WTC11 (cell line): Measurements from ENCODE around the gene LYVE1. TPM values are rescaled to one million over a fixed set of nuclear protein-coding genes. Genes with fewer than 3 reads are reported as not detected.

Experiments used
- ATAC-seq: fragments of 200-7000 bp; cut with Tn5 transposase; 2 replicates; pipeline ENCODE4 v1.10.0; 2021; ENCODE audit warnings: mild to moderate bottlenecking, moderate library complexity
- CTCF ChIA-PET: fragments of 300-600 bp; sonication (Branson Sonifier 250); formaldehyde crosslinking; loops from one replicate; lab custom pipeline; 2021; ENCODE audit warnings: antibody characterized with exemption; lab: Charles Lee
- POLR2A ChIA-PET: fragments of 350-600 bp; sonication (Branson Sonifier 250); formaldehyde crosslinking; loops from one replicate; lab custom pipeline; 2021; ENCODE audit warnings: antibody characterized with exemption; lab: Charles Lee
- DNase-seq: peaks from one replicate; pipeline ENCODE4 v3.0.0; 2021; ENCODE audit warnings: low spot score
- H3K27ac Mint-ChIP-seq: 2 replicates; pipeline ENCODE4 v1.8.0; 2021; ENCODE audit warnings: mixed read lengths
- H3K27me3 Mint-ChIP-seq: 2 replicates; pipeline ENCODE4 v1.8.0; 2021; ENCODE audit warnings: low read depth, mild to moderate bottlenecking, moderate library complexity, mixed read lengths
- H3K36me3 Mint-ChIP-seq: 2 replicates; pipeline ENCODE4 v1.8.0; 2021; ENCODE audit warnings: mixed read lengths
- H3K4me1 Mint-ChIP-seq: 2 replicates; pipeline ENCODE4 v1.8.0; 2022; ENCODE audit warnings: mixed read lengths
- H3K4me3 Mint-ChIP-seq: 2 replicates; pipeline ENCODE4 v1.8.0; 2021; ENCODE audit warnings: mild to moderate bottlenecking, moderate library complexity, mixed read lengths
- H3K9me3 Mint-ChIP-seq: 2 replicates; pipeline ENCODE4 v1.8.0; 2021; ENCODE audit warnings: mixed read lengths
- CBFB ChIP-seq: sonication (generic); formaldehyde crosslinking; IDR thresholded peaks from 2 replicates; pipeline ENCODE4 v1.8.1; 2022; ENCODE audit warnings: mild to moderate bottlenecking, low read depth, missing genetic modification reagents
- EMX1 ChIP-seq: fragments of 250-450 bp; sonication (Bioruptor Pico); IDR thresholded peaks from 2 replicates; pipeline ENCODE4 v1.8.0; 2021; ENCODE audit warnings: mild to moderate bottlenecking
- FOXP4 ChIP-seq: sonication (generic); formaldehyde crosslinking; IDR thresholded peaks from 2 replicates; pipeline ENCODE4 v1.8.0; 2022; ENCODE audit warnings: mild to moderate bottlenecking, missing genetic modification reagents
- GTF2I ChIP-seq: fragments of 250-450 bp; sonication (Bioruptor Pico); conservative IDR thresholded peaks from 2 replicates; pipeline ENCODE4 v1.4.0; 2021; ENCODE audit warnings: mild to moderate bottlenecking
- MXD4 ChIP-seq: fragments of 250-450 bp; sonication (Bioruptor Pico); IDR thresholded peaks from 2 replicates; pipeline ENCODE4 v1.8.0; 2021; ENCODE audit warnings: mild to moderate bottlenecking, moderate library complexity, borderline replicate concordance
- NFATC4 ChIP-seq: fragments of 250-450 bp; sonication (Bioruptor Pico); IDR thresholded peaks from 2 replicates; pipeline ENCODE4 v1.9.0; 2021; ENCODE audit warnings: mild to moderate bottlenecking
- NR2C2 ChIP-seq: sonication (generic); formaldehyde crosslinking; IDR thresholded peaks from 2 replicates; pipeline ENCODE4 v1.8.0; 2022; ENCODE audit warnings: mild to moderate bottlenecking, missing genetic modification reagents
- OVOL2 ChIP-seq: fragments of 250-450 bp; sonication (Bioruptor Pico); IDR thresholded peaks from 2 replicates; pipeline ENCODE4 v1.9.0; 2021; ENCODE audit warnings: mild to moderate bottlenecking, borderline replicate concordance
- PREB ChIP-seq: sonication (generic); formaldehyde crosslinking; IDR thresholded peaks from 2 replicates; pipeline ENCODE4 v1.8.1; 2022; ENCODE audit warnings: mild to moderate bottlenecking, missing genetic modification reagents, moderate library complexity, borderline replicate concordance
- PRRX2 ChIP-seq: fragments of 250-450 bp; sonication (Bioruptor Pico); IDR thresholded peaks from 2 replicates; pipeline ENCODE4 v1.8.0; 2021; ENCODE audit warnings: mild to moderate bottlenecking
- SOX15 ChIP-seq: fragments of 250-450 bp; sonication (Bioruptor Pico); IDR thresholded peaks from 2 replicates; pipeline ENCODE4 v1.9.0; 2021; ENCODE audit warnings: mild to moderate bottlenecking
- TEAD1 ChIP-seq: sonication (generic); formaldehyde crosslinking; IDR thresholded peaks from 2 replicates; pipeline ENCODE4 v1.8.0; 2022; ENCODE audit warnings: mild to moderate bottlenecking, missing genetic modification reagents
- TP53 ChIP-seq: sonication (generic); formaldehyde crosslinking; IDR thresholded peaks from 2 replicates; pipeline ENCODE4 v1.8.1; 2023; ENCODE audit warnings: mild to moderate bottlenecking, missing genetic modification reagents
- ZNF138 ChIP-seq: sonication (generic); formaldehyde crosslinking; conservative IDR thresholded peaks from 2 replicates; pipeline ENCODE4 v1.8.1; 2022; ENCODE audit warnings: mild to moderate bottlenecking, moderate library complexity, missing genetic modification reagents
- total RNA-seq: library from RNA; stranded (reverse); gene quantifications from 3 replicates; pipeline ENCODE4 v1.2.3, GENCODE V29; 2021
- TF ChIP-seq, protein P1 (sequence below): fragments of 250-450 bp; sonication (Bioruptor Pico); IDR thresholded peaks from 2 replicates; pipeline ENCODE4 v1.9.0; 2021; ENCODE audit warnings: mild to moderate bottlenecking
- TF ChIP-seq, protein P2 (sequence below): sonication (generic); formaldehyde crosslinking; IDR thresholded peaks from 2 replicates; pipeline ENCODE4 v1.8.0; 2022; ENCODE audit warnings: mild to moderate bottlenecking, missing genetic modification reagents
- TF ChIP-seq, protein P3 (sequence below): fragments of 250-450 bp; sonication (Bioruptor Pico); IDR thresholded peaks from 2 replicates; pipeline ENCODE4 v1.8.0; 2021; ENCODE audit warnings: mild to moderate bottlenecking
- TF ChIP-seq, protein P4 (sequence below): sonication (generic); formaldehyde crosslinking; IDR thresholded peaks from 2 replicates; pipeline ENCODE4 v1.8.0; 2022; ENCODE audit warnings: mild to moderate bottlenecking, missing genetic modification reagents

Gene LYVE1
- total RNA-seq, 1 experiment from 2014 or later: 0.24 TPM

DNA sequence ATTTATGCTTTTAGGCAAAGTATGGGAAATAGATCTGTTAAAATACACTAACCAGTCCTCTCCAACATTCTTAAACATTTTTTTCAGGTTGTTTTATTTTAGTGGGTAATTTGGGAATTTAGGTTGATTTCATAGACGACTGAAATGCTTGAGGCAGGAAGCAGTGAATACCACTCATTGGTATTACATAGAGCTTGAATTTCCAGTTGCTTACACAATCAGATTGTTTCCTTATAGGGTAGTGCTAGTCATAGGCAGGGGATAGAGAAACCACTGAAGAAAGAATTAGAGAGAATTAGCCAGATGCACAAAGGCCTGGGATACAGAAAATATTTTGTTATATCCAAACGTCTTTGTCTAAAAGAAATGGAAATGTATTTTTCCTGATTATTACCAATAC, 23.9 kb upstream of the LYVE1 start:
- no peak for DNase-seq
- Mint-ChIP-seq H3K27ac (no peak overlapping the region), H3K27me3 (0 out of 2 replicates have a peak, but pooled peaks cover 4% of the 10 kb centered on the region)

DNA sequence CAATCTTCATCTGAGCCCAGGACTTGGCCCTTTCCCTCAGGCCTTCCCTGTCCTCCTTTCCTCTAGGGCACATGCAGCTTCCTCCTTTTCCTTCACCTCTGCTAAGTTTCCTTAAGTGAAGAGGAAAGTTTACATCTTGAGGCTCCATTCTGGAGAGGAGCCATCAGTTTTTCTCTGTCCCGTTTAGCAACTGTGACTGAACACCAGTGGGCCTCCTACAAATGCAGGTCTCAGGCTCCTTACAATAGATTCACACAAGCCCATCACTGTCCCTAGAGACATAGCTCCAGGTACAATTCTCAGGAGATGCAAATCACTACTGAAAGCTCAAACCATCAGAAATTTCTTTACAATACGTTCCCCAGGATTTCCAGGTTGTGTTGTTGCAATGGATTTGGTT, 23.3 kb upstream of the LYVE1 start:
- Mint-ChIP-seq H3K4me3 (no peak overlapping the region), H3K27me3 (0 out of 2 replicates have a peak, but pooled peaks cover 4% of the 10 kb centered on the region), H3K9me3 (peaks cover 9% of the 10 kb centered on the region)
- POLR2A ChIA-PET: no interaction called here
- no peak for TF ChIP-seq GTF2I
- TF ChIP-seq PREB (CRISPR knock-in tag): no peak
- no peak for TF ChIP-seq NFATC4
- TF ChIP-seq FOXP4 (CRISPR knock-in tag): no peak
- no peak for TF ChIP-seq CBFB (CRISPR knock-in tag)
- no peak for TF ChIP-seq ZNF138 (CRISPR knock-in tag)
- TF ChIP-seq, all 79 proteins: peak for 0
- no peak overlapping the region for H3K27ac Mint-ChIP-seq
- no peaks in the 10 kb centered on the region for H3K4me1 Mint-ChIP-seq
- CTCF ChIA-PET: no interaction called here
- H3K36me3 Mint-ChIP-seq: no peaks in the 10 kb centered on the region
- ATAC-seq (no peak), DNase-seq (no peak)

More for the DNA sequence above, 23.9 kb upstream of the LYVE1 start:
- no peak overlapping the region for H3K4me3 Mint-ChIP-seq
- TF ChIP-seq NFATC4 (no peak), NR2C2 (CRISPR knock-in tag) (no peak), PRRX2 (CRISPR knock-in tag) (no peak), TEAD1 (CRISPR knock-in tag) (no peak), EMX1 (CRISPR knock-in tag) (no peak), SOX15 (no peak), TP53 (CRISPR knock-in tag) (no peak), OVOL2 (no peak), MXD4 (no peak)
- TF ChIP-seq, protein P1, sequence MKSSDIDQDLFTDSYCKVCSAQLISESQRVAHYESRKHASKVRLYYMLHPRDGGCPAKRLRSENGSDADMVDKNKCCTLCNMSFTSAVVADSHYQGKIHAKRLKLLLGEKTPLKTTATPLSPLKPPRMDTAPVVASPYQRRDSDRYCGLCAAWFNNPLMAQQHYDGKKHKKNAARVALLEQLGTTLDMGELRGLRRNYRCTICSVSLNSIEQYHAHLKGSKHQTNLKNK (CRISPR knock-in tag): no peak
- TF ChIP-seq, protein P2, sequence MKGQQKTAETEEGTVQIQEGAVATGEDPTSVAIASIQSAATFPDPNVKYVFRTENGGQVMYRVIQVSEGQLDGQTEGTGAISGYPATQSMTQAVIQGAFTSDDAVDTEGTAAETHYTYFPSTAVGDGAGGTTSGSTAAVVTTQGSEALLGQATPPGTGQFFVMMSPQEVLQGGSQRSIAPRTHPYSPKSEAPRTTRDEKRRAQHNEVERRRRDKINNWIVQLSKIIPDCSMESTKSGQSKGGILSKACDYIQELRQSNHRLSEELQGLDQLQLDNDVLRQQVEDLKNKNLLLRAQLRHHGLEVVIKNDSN (CRISPR knock-in tag): no peak
- TF ChIP-seq, protein P3, sequence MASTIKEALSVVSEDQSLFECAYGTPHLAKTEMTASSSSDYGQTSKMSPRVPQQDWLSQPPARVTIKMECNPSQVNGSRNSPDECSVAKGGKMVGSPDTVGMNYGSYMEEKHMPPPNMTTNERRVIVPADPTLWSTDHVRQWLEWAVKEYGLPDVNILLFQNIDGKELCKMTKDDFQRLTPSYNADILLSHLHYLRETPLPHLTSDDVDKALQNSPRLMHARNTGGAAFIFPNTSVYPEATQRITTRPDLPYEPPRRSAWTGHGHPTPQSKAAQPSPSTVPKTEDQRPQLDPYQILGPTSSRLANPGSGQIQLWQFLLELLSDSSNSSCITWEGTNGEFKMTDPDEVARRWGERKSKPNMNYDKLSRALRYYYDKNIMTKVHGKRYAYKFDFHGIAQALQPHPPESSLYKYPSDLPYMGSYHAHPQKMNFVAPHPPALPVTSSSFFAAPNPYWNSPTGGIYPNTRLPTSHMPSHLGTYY (CRISPR knock-in tag): no peak
- TF ChIP-seq, protein P4, sequence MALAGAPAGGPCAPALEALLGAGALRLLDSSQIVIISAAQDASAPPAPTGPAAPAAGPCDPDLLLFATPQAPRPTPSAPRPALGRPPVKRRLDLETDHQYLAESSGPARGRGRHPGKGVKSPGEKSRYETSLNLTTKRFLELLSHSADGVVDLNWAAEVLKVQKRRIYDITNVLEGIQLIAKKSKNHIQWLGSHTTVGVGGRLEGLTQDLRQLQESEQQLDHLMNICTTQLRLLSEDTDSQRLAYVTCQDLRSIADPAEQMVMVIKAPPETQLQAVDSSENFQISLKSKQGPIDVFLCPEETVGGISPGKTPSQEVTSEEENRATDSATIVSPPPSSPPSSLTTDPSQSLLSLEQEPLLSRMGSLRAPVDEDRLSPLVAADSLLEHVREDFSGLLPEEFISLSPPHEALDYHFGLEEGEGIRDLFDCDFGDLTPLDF (CRISPR knock-in tag): no peak
- no peaks in the 10 kb centered on the region for H3K36me3 Mint-ChIP-seq
- peaks cover 9% of the 10 kb centered on the region for H3K9me3 Mint-ChIP-seq
- H3K4me1 Mint-ChIP-seq: no peaks in the 10 kb centered on the region
- POLR2A ChIA-PET: no interaction called here
- CTCF ChIA-PET: no interaction called here
- no peak for ATAC-seq
